WTC11 (cell line): Measurements from ENCODE around the gene MIPOL1. TPM values are rescaled to one million over a fixed set of nuclear protein-coding genes. Genes with fewer than 3 reads are reported as not detected.
"Not testable (repeated sequence)": the region's sequence is repeated elsewhere in the genome, so short reads cannot be mapped to it uniquely, and the experiment has no call there.

Experiments
- ATAC-seq: fragments of 200-7000 bp; cut with Tn5 transposase; 2 replicates; pipeline ENCODE4 v1.10.0; 2021; ENCODE audit warnings: mild to moderate bottlenecking, moderate library complexity
- CTCF ChIA-PET: fragments of 300-600 bp; sonication (Branson Sonifier 250); formaldehyde crosslinking; loops from one replicate; lab custom pipeline; 2021; ENCODE audit warnings: antibody characterized with exemption; lab: Charles Lee
- POLR2A ChIA-PET: fragments of 350-600 bp; sonication (Branson Sonifier 250); formaldehyde crosslinking; loops from one replicate; lab custom pipeline; 2021; ENCODE audit warnings: antibody characterized with exemption; lab: Charles Lee
- DNase-seq: peaks from one replicate; pipeline ENCODE4 v3.0.0; 2021; ENCODE audit warnings: low spot score
- H3K27ac Mint-ChIP-seq: 2 replicates; pipeline ENCODE4 v1.8.0; 2021; ENCODE audit warnings: mixed read lengths
- H3K27me3 Mint-ChIP-seq: 2 replicates; pipeline ENCODE4 v1.8.0; 2021; ENCODE audit warnings: low read depth, mild to moderate bottlenecking, moderate library complexity, mixed read lengths
- H3K36me3 Mint-ChIP-seq: 2 replicates; pipeline ENCODE4 v1.8.0; 2021; ENCODE audit warnings: mixed read lengths
- H3K4me1 Mint-ChIP-seq: 2 replicates; pipeline ENCODE4 v1.8.0; 2022; ENCODE audit warnings: mixed read lengths
- H3K4me3 Mint-ChIP-seq: 2 replicates; pipeline ENCODE4 v1.8.0; 2021; ENCODE audit warnings: mild to moderate bottlenecking, moderate library complexity, mixed read lengths
- H3K9me3 Mint-ChIP-seq: 2 replicates; pipeline ENCODE4 v1.8.0; 2021; ENCODE audit warnings: mixed read lengths
- AR ChIP-seq: fragments of 250-450 bp; sonication (Bioruptor Pico); IDR thresholded peaks from 2 replicates; pipeline ENCODE4 v1.9.0; 2021; ENCODE audit warnings: mild to moderate bottlenecking
- ARID4B ChIP-seq: sonication (generic); formaldehyde crosslinking; IDR thresholded peaks from 2 replicates; pipeline ENCODE4 v1.8.0; 2023; ENCODE audit warnings: missing genetic modification reagents, mild to moderate bottlenecking, borderline replicate concordance
- FOXP4 ChIP-seq: sonication (generic); formaldehyde crosslinking; IDR thresholded peaks from 2 replicates; pipeline ENCODE4 v1.8.0; 2022; ENCODE audit warnings: mild to moderate bottlenecking, missing genetic modification reagents
- GABPB1 ChIP-seq: sonication (generic); formaldehyde crosslinking; IDR thresholded peaks from 2 replicates; pipeline ENCODE4 v1.8.1; 2023; ENCODE audit warnings: mild to moderate bottlenecking, missing genetic modification reagents
- HMGA2 ChIP-seq: fragments of 250-450 bp; sonication (Bioruptor Pico); IDR thresholded peaks from 2 replicates; pipeline ENCODE4 v1.4.0; 2021; ENCODE audit warnings: mild to moderate bottlenecking, moderate library complexity
- IRF2 ChIP-seq: sonication (generic); formaldehyde crosslinking; IDR thresholded peaks from 2 replicates; pipeline ENCODE4 v1.8.0; 2022; ENCODE audit warnings: low read depth, missing genetic modification reagents, borderline replicate concordance
- MYBL2 ChIP-seq: sonication (generic); formaldehyde crosslinking; IDR thresholded peaks from 2 replicates; pipeline ENCODE4 v1.8.1; 2023; ENCODE audit warnings: mild to moderate bottlenecking, moderate library complexity, missing genetic modification reagents
- SMAD3 ChIP-seq: sonication (generic); formaldehyde crosslinking; IDR thresholded peaks from 2 replicates; pipeline ENCODE4 v1.8.0; 2022; ENCODE audit warnings: missing genetic modification reagents, mild to moderate bottlenecking, borderline replicate concordance
- ZNF396 ChIP-seq: fragments of 250-450 bp; sonication (Bioruptor Pico); IDR thresholded peaks from 2 replicates; pipeline ENCODE4 v1.8.0; 2021; ENCODE audit warnings: mild to moderate bottlenecking, moderate library complexity, borderline replicate concordance
- total RNA-seq: library from RNA; stranded (reverse); gene quantifications from 3 replicates; pipeline ENCODE4 v1.2.3, GENCODE V29; 2021
- TF ChIP-seq, protein P1 (sequence below): sonication (generic); formaldehyde crosslinking; IDR thresholded peaks from 2 replicates; pipeline ENCODE4 v1.8.1; 2022; ENCODE audit warnings: mild to moderate bottlenecking, moderate library complexity, missing genetic modification reagents
- TF ChIP-seq, protein P2 (sequence below): sonication (generic); formaldehyde crosslinking; IDR thresholded peaks from 2 replicates; pipeline ENCODE4 v1.8.0; 2022; ENCODE audit warnings: mild to moderate bottlenecking, missing genetic modification reagents
- TF ChIP-seq, protein P3 (sequence below): sonication (generic); formaldehyde crosslinking; IDR thresholded peaks from 2 replicates; pipeline ENCODE4 v1.8.1; 2023; ENCODE audit warnings: mild to moderate bottlenecking, missing genetic modification reagents
- TF ChIP-seq, protein P4 (sequence below): sonication (generic); formaldehyde crosslinking; IDR thresholded peaks from 2 replicates; pipeline ENCODE4 v1.8.0; 2022; ENCODE audit warnings: missing genetic modification reagents

Gene MIPOL1
- total RNA-seq, 1 experiment from 2014 or later, result 13.1 TPM

DNA sequence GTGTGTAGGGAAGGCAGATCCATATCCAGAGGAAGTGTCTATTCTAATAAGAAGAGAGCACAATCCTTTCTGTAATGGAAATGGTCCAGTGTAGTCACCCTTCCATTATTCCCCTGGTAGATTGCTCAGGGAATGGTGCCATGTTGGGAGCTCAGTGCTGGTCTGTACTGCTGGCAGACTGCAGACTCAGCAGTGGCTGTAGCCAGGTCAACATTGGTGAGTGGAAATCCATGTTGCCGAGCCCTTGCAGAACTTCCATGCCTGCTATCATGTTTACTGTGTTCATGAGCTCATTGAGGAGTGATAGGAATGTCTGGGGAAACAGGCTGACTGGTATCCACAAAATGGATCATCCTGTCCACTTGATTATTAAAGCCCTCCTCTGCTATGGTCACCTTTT lies 128.7 kb downstream of the MIPOL1 start:
- Mint-ChIP-seq H3K9me3 (peaks cover 11% of the 10 kb centered on the region), H3K27ac (no peak overlapping the region), H3K4me3 (no peak overlapping the region), H3K4me1 (no peaks in the 10 kb centered on the region), H3K36me3 (peaks cover 3% of the 10 kb centered on the region), H3K27me3 (no peaks in the 10 kb centered on the region)
- POLR2A ChIA-PET, result no interaction called here
- CTCF ChIA-PET, result interaction anchor here (1.0 kb wide), 1 partner anchor 15 kb away, joined by 3 read pairs; no protein-coding TSS in a partner anchor
- TF ChIP-seq MYBL2 (CRISPR knock-in tag), result no peak
- TF ChIP-seq, protein P1, sequence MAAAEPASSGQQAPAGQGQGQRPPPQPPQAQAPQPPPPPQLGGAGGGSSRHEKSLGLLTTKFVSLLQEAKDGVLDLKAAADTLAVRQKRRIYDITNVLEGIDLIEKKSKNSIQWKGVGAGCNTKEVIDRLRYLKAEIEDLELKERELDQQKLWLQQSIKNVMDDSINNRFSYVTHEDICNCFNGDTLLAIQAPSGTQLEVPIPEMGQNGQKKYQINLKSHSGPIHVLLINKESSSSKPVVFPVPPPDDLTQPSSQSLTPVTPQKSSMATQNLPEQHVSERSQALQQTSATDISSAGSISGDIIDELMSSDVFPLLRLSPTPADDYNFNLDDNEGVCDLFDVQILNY, result no peak
- TF ChIP-seq, protein P2, sequence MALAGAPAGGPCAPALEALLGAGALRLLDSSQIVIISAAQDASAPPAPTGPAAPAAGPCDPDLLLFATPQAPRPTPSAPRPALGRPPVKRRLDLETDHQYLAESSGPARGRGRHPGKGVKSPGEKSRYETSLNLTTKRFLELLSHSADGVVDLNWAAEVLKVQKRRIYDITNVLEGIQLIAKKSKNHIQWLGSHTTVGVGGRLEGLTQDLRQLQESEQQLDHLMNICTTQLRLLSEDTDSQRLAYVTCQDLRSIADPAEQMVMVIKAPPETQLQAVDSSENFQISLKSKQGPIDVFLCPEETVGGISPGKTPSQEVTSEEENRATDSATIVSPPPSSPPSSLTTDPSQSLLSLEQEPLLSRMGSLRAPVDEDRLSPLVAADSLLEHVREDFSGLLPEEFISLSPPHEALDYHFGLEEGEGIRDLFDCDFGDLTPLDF (CRISPR knock-in tag), result no peak
- TF ChIP-seq FOXP4 (CRISPR knock-in tag), result no peak
- no peak for TF ChIP-seq IRF2 (CRISPR knock-in tag)
- TF ChIP-seq, protein P3, sequence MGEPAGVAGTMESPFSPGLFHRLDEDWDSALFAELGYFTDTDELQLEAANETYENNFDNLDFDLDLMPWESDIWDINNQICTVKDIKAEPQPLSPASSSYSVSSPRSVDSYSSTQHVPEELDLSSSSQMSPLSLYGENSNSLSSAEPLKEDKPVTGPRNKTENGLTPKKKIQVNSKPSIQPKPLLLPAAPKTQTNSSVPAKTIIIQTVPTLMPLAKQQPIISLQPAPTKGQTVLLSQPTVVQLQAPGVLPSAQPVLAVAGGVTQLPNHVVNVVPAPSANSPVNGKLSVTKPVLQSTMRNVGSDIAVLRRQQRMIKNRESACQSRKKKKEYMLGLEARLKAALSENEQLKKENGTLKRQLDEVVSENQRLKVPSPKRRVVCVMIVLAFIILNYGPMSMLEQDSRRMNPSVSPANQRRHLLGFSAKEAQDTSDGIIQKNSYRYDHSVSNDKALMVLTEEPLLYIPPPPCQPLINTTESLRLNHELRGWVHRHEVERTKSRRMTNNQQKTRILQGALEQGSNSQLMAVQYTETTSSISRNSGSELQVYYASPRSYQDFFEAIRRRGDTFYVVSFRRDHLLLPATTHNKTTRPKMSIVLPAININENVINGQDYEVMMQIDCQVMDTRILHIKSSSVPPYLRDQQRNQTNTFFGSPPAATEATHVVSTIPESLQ, result no peak
- TF ChIP-seq GABPB1 (CRISPR knock-in tag), result no peak
- no peak for ATAC-seq
- no peak for DNase-seq

- H3K36me3 Mint-ChIP-seq, H3K4me3 Mint-ChIP-seq, POLR2A ChIA-PET, H3K27ac Mint-ChIP-seq, DNase-seq, H3K27me3 Mint-ChIP-seq, H3K4me1 Mint-ChIP-seq, ATAC-seq, CTCF ChIA-PET: not testable (repeated sequence)
- H3K9me3 Mint-ChIP-seq, result peaks cover 11% of the 10 kb centered on the region
Observed at GRCh38 chr14:37327933-37328332, 130.2 kb downstream of the MIPOL1 start.

- Mint-ChIP-seq H3K27me3 (no peaks in the 10 kb centered on the region), H3K4me3 (no peak overlapping the region), H3K9me3 (peaks cover 11% of the 10 kb centered on the region), H3K36me3 (peaks cover 3% of the 10 kb centered on the region), H3K27ac (no peak overlapping the region), H3K4me1 (no peaks in the 10 kb centered on the region)
- no peak for ATAC-seq
- ChIA-PET POLR2A (no interaction called here), CTCF (no interaction called here)
- no peak for DNase-seq
- no peak for TF ChIP-seq SMAD3 (CRISPR knock-in tag)
- TF ChIP-seq, protein P4, sequence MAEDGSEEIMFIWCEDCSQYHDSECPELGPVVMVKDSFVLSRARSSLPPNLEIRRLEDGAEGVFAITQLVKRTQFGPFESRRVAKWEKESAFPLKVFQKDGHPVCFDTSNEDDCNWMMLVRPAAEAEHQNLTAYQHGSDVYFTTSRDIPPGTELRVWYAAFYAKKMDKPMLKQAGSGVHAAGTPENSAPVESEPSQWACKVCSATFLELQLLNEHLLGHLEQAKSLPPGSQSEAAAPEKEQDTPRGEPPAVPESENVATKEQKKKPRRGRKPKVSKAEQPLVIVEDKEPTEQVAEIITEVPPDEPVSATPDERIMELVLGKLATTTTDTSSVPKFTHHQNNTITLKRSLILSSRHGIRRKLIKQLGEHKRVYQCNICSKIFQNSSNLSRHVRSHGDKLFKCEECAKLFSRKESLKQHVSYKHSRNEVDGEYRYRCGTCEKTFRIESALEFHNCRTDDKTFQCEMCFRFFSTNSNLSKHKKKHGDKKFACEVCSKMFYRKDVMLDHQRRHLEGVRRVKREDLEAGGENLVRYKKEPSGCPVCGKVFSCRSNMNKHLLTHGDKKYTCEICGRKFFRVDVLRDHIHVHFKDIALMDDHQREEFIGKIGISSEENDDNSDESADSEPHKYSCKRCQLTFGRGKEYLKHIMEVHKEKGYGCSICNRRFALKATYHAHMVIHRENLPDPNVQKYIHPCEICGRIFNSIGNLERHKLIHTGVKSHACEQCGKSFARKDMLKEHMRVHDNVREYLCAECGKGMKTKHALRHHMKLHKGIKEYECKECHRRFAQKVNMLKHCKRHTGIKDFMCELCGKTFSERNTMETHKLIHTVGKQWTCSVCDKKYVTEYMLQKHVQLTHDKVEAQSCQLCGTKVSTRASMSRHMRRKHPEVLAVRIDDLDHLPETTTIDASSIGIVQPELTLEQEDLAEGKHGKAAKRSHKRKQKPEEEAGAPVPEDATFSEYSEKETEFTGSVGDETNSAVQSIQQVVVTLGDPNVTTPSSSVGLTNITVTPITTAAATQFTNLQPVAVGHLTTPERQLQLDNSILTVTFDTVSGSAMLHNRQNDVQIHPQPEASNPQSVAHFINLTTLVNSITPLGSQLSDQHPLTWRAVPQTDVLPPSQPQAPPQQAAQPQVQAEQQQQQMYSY (CRISPR knock-in tag), result no peak
- no peak for TF ChIP-seq ZNF396 (CRISPR knock-in tag)
- no peak for TF ChIP-seq AR (CRISPR knock-in tag)
- no peak for TF ChIP-seq HMGA2
- TF ChIP-seq ARID4B (CRISPR knock-in tag), result no peak
Observed at GRCh38 chr14:37328673-37329072, 130.9 kb downstream of the MIPOL1 start.
